ENCODE results near the gene WRAP73. TPM values are rescaled to one million over a fixed set of nuclear protein-coding genes. Genes with fewer than 3 reads are reported as not detected.

The WRAP73 gene
- total RNA-seq, 4 donors from 2014 or later, result 10.3 to 21.7 (median 14.5) TPM

DNA sequence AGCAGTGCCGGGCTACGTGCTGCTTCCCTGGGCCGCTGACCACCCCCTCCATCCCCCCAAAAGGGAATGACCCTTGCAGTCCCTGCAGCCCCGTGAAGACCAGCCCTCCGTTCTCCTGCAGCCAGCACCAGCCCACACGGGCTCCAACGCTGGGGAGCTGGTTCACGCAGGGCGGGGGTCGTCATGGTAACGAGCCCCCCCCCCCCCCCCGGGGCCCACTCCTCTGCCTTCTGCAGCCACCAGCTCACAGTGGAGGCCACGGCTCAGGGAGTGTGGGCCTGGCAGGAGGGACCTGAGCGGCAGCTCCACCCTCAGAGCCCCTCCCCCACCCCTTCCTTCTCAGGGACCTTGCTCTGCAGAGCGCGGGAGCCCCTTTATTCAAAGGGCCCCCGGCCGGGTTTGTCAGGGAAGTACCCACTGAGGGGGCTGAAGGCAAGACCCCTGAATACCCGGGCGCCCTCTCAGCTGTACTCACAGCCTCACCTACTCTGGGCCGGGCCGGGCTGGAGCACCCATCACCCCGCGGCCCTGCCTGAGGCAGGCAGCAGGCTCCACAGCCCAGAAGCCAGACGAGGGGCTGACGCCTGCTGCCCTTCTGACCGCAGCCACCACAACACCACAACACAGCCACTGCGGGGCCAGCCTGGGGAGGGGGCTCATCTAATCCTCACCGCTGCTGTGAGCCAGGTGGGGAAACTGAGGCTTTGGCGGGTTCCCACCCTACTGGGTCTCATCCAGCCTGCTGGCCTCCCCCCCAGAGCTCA is 51.2 kb downstream of the WRAP73 start:
- peaks cover 14% of the 10 kb centered on the region for H3K27me3 ChIP-seq
- TF ChIP-seq POLR2A (IDR thresholded peaks at IDR 0.05), result no peak
- TF ChIP-seq, protein P1, sequence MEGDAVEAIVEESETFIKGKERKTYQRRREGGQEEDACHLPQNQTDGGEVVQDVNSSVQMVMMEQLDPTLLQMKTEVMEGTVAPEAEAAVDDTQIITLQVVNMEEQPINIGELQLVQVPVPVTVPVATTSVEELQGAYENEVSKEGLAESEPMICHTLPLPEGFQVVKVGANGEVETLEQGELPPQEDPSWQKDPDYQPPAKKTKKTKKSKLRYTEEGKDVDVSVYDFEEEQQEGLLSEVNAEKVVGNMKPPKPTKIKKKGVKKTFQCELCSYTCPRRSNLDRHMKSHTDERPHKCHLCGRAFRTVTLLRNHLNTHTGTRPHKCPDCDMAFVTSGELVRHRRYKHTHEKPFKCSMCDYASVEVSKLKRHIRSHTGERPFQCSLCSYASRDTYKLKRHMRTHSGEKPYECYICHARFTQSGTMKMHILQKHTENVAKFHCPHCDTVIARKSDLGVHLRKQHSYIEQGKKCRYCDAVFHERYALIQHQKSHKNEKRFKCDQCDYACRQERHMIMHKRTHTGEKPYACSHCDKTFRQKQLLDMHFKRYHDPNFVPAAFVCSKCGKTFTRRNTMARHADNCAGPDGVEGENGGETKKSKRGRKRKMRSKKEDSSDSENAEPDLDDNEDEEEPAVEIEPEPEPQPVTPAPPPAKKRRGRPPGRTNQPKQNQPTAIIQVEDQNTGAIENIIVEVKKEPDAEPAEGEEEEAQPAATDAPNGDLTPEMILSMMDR (IDR thresholded peaks at IDR 0.05), result no peak
- no peak for TF ChIP-seq EP300 (IDR thresholded peaks at IDR 0.05)
- no peak for TF ChIP-seq POLR2AphosphoS5 (IDR thresholded peaks at IDR 0.05)
- H3K9me3 ChIP-seq, result no peaks in the 10 kb centered on the region
- peak overlapping the region in 1 of 2 donors; percentile 16 for H3K4me3 ChIP-seq
- H3K27ac ChIP-seq, result no peak overlapping the region
- 40% methylated on average over 2 of the region's 30 CpGs; no CpG with 5 or more reads in 1 of the 2 donors for WGBS, 2 donors (ENCODE audit: low coverage in 1 of 2)
- no peak for ATAC-seq
- no peaks in the 10 kb centered on the region for H3K36me3 ChIP-seq
- H3K4me1 ChIP-seq, result peaks cover 0 to 20% (median 9%) of the 10 kb centered on the region in 3 donors

DNA sequence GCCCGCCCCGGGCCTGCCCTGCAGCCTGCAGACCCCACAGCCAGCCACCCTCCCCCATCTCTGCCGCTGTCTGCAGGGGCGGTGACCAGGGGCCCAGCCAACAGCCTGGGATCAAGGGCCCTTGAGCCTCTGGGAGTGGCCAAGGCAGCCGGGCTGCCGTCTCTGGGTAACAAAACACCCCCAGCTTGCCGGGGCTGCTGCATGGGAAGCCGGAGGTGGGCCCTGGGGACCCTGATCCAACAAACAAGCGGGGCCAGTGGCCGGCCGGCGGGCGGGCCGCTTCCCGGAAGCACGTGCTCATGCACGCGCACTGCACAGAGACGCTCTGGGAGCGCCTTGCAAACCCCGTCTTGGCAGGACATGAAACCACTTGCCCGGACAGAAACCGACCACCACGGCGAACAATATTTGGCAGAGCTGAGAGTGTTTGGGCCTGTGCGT is 51.8 kb downstream of the WRAP73 start:
- ATAC-seq, result no peak
- Histone ChIP-seq H3K9me3 (no peaks in the 10 kb centered on the region), H3K27ac (no peak overlapping the region), H3K27me3 (peaks cover 18% of the 10 kb centered on the region), H3K4me3 (peak overlapping the region in 1 of 2 donors; percentile 16), H3K36me3 (no peaks in the 10 kb centered on the region), H3K4me1 (peaks cover 0 to 20% (median 9%) of the 10 kb centered on the region in 3 donors)
- WGBS, 2 donors (ENCODE audit: low coverage in 1 of 2), result 29% methylated on average over 6 of the region's 26 CpGs; no CpG with 5 or more reads in 1 of the 2 donors
- TF ChIP-seq POLR2A (IDR thresholded peaks at IDR 0.05) (no peak), EP300 (IDR thresholded peaks at IDR 0.05) (no peak), POLR2AphosphoS5 (IDR thresholded peaks at IDR 0.05) (no peak)
- TF ChIP-seq, protein P1 (IDR thresholded peaks at IDR 0.05), result no peak

DNA sequence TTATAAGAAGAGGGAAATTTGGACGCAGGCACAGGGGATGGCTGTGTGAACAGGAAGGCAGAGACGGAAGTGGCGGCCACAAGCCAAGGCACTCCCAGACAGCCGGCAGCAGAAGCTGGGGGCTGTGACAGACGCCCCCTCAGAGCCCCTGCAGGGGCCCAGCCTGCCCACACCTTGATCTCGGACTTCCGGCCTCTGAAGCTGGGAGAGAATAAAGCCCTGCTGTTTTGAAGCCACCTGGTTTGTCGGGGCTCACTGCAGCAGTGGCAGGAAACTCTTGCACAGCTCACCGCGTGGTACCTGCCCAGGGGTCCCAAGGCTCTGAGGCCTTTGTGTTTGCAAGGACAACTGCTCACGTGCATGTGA is 52.3 kb downstream of the WRAP73 start:
- 33% methylated on average over 6 of the region's 11 CpGs; no CpG with 5 or more reads in 1 of the 2 donors for WGBS, 2 donors (ENCODE audit: low coverage in 1 of 2)
- Histone ChIP-seq H3K27me3 (peaks cover 21% of the 10 kb centered on the region), H3K4me1 (peaks cover 0 to 20% (median 9%) of the 10 kb centered on the region in 3 donors), H3K9me3 (no peaks in the 10 kb centered on the region), H3K4me3 (no peak overlapping the region), H3K36me3 (no peaks in the 10 kb centered on the region), H3K27ac (no peak overlapping the region)
- no peak for ATAC-seq
- TF ChIP-seq POLR2A (IDR thresholded peaks at IDR 0.05) (no peak), EP300 (IDR thresholded peaks at IDR 0.05) (no peak), POLR2AphosphoS5 (IDR thresholded peaks at IDR 0.05) (no peak)
- TF ChIP-seq, protein P1 (IDR thresholded peaks at IDR 0.05), result no peak

DNA sequence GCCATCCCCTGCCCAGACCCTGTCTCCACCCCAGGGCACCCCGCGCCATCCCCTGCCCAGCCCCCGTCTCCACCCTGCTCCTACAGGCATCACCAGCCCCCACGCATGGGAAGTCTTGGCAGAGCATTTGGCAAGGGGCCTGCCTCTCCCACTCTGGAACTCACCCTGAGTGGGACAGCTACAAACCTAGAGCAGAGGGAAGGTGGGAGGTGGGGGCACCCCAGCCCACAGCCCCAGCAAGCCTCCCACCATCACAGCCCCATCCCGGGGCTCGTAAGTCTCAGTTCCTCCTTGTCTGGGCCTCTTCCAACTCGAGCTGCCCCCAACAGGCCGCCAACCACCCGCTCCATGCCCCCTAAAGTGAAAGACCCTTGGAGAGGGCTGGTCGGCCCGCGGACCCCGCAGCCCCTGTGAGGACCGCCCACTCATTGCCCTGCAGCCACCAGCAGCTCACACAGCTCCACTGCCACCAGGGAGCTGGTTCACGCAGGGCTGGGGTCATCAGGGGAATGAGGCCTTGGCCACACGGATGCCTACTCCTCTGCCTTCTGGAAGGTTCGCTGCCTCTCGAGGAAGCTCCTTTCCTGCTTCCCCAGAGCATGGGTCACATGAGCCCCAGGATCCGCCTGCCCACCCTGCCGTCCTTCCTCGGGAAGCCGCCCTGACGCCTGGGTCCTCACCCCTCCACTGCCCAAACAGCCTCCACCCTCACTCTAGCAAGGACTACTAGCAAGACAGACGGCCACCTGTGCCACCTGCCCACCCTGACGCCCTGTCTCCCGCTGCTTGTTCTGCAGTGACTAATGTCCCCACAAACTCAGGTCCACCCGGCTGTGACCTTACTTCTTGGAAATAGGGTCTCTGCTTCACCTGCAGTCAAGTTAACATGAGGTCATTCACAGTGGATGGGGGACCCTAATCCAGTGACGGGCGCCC is 53.0 kb downstream of the WRAP73 start:
- 64% methylated on average over 13 of the region's 29 CpGs; no CpG with 5 or more reads in 1 of the 2 donors for WGBS, 2 donors (ENCODE audit: low coverage in 1 of 2)
- H3K36me3 ChIP-seq, result no peaks in the 10 kb centered on the region
- H3K9me3 ChIP-seq, result no peaks in the 10 kb centered on the region
- no peak overlapping the region for H3K4me3 ChIP-seq
- TF ChIP-seq, protein P1 (IDR thresholded peaks at IDR 0.05), result no peak
- TF ChIP-seq POLR2AphosphoS5 (IDR thresholded peaks at IDR 0.05), result no peak
- TF ChIP-seq POLR2A (IDR thresholded peaks at IDR 0.05), result no peak
- TF ChIP-seq EP300 (IDR thresholded peaks at IDR 0.05), result no peak
- H3K4me1 ChIP-seq, result peaks cover 0 to 20% (median 9%) of the 10 kb centered on the region in 3 donors
- no peak overlapping the region for H3K27ac ChIP-seq
- H3K27me3 ChIP-seq, result peaks cover 21% of the 10 kb centered on the region
- no peak for ATAC-seq
